Endometrial microvascular endothelial cells (primary cell): ENCODE results near the gene USP21. TPM values are rescaled to one million over a fixed set of nuclear protein-coding genes. Genes with fewer than 3 reads are reported as not detected.

ENCODE experiments used
- in situ Hi-C: cut with HindIII; loops from 2 replicates; pipeline ENCODE4 v1.10.0; 2017; ENCODE audit warnings: low sequenced_read_pairs, low pct_unique_long_range_greater_than_20kb; ENCODE audit errors: inconsistent ontology term
- total RNA-seq: library from RNA; depleted of rRNA; stranded (reverse); fragments of >200 nt; gene quantifications from one replicate; pipeline ENCODE4 v1.2.3, GENCODE V29; 2015; ENCODE audit errors: inconsistent ontology term

The USP21 gene
- total RNA-seq, 1 donor from 2014 or later, result 11.8 TPM

GRCh38 chr1:161185732-161186311, 26.5 kb downstream of the USP21 start:
- in situ Hi-C loops, result no loop called here

- in situ Hi-C loops, result no loop called here
Measured at GRCh38 chr1:161187311-161187710, 28.0 kb downstream of the USP21 start.

- in situ Hi-C loops, result no loop called here
Measured at GRCh38 chr1:161188381-161188780, 29.1 kb downstream of the USP21 start.

GRCh38 chr1:161189036-161189435, 29.7 kb downstream of the USP21 start:
- in situ Hi-C loops, result no loop called here

GRCh38 chr1:161190962-161191521, 31.7 kb downstream of the USP21 start:
- in situ Hi-C loops, result no loop called here

GRCh38 chr1:161191971-161192370, 32.7 kb downstream of the USP21 start:
- in situ Hi-C loops, result no loop called here

- in situ Hi-C loops, result no loop called here
Measured at GRCh38 chr1:161192476-161193465, 33.5 kb downstream of the USP21 start.

GRCh38 chr1:161193561-161194235, 34.4 kb downstream of the USP21 start:
- in situ Hi-C loops, result no loop called here

- in situ Hi-C loops, result no loop called here
Measured at GRCh38 chr1:161195171-161195570, 35.9 kb downstream of the USP21 start.

GRCh38 chr1:161196111-161196510, 36.8 kb downstream of the USP21 start:
- in situ Hi-C loops, result no loop called here

GRCh38 chr1:161196521-161197451, 37.5 kb downstream of the USP21 start:
- in situ Hi-C loops, result no loop called here

- in situ Hi-C loops, result no loop called here
Measured at GRCh38 chr1:161197560-161198193, 38.4 kb downstream of the USP21 start.

- in situ Hi-C loops, result no loop called here
Measured at GRCh38 chr1:161198194-161198896, 39.0 kb downstream of the USP21 start.

- in situ Hi-C loops, result no loop called here
Measured at GRCh38 chr1:161198897-161199431, 39.7 kb downstream of the USP21 start, which contains the start of gene ADAMTS4. TSS of gene ADAMTS4 (minus strand) at chr1:161199054. CDS start at chr1:161198627, 427 bp downstream.

- in situ Hi-C loops, result loop anchor here (25.0 kb wide), 1 partner anchor 163 kb away; the partner anchor contains the start of gene CFAP126
Measured at GRCh38 chr1:161199506-161200139, 40.3 kb downstream of the USP21 start.

GRCh38 chr1:161200421-161200991, 41.2 kb downstream of the USP21 start:
- in situ Hi-C loops, result loop anchor here (25.0 kb wide), 1 partner anchor 162 kb away; the partner anchor contains the start of gene CFAP126
